Measurements from ENCODE around the gene DNTTIP2. TPM values are rescaled to one million over a fixed set of nuclear protein-coding genes. Genes with fewer than 3 reads are reported as not detected.

Gene DNTTIP2
- polyA plus RNA-seq, 1 donor from 2014 or later, result 43.8 TPM

DNA sequence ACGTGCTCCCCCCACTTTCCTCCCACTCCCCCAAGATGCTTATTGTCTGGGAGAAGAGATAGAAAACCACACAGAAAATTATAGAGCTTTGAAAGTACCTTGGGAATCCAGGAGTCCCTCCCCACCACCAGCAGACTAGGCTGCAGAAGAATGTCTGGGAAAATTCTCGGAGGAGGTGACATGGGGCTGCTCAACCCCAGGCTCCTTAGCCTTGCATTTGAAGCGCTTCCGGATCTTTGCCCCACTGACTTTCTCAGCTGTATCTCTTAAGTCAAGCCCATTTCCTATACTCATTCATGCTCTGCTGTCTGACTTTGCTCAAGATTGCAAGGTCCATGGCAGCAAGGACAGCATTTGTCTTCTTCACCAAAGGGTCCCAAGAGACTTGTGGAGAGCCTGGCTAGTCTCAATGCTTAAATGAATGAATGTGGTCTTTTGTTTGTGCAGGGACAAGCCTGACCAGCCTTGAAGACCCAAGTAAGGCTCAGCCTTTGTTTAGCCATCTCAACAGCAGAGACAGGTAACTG is 38.0 kb downstream of the DNTTIP2 start:
- H3K79me2 ChIP-seq (replicated peaks; ENCODE audit: insufficient read depth, low read length), result no peaks in the 10 kb centered on the region
- TF ChIP-seq POLR2AphosphoS5 (IDR thresholded peaks at IDR 0.05) (no peak), EZH2 (IDR thresholded peaks at IDR 0.05; ENCODE audit: borderline replicate concordance, insufficient read depth, low read length, poor library complexity, severe bottlenecking) (no peak)
- TF ChIP-seq, protein P1, sequence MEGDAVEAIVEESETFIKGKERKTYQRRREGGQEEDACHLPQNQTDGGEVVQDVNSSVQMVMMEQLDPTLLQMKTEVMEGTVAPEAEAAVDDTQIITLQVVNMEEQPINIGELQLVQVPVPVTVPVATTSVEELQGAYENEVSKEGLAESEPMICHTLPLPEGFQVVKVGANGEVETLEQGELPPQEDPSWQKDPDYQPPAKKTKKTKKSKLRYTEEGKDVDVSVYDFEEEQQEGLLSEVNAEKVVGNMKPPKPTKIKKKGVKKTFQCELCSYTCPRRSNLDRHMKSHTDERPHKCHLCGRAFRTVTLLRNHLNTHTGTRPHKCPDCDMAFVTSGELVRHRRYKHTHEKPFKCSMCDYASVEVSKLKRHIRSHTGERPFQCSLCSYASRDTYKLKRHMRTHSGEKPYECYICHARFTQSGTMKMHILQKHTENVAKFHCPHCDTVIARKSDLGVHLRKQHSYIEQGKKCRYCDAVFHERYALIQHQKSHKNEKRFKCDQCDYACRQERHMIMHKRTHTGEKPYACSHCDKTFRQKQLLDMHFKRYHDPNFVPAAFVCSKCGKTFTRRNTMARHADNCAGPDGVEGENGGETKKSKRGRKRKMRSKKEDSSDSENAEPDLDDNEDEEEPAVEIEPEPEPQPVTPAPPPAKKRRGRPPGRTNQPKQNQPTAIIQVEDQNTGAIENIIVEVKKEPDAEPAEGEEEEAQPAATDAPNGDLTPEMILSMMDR (IDR thresholded peaks at IDR 0.05; ENCODE audit: poor library complexity, severe bottlenecking), result no peak
- H3K4me3 ChIP-seq (ENCODE audit: low read length), result no peak overlapping the region
- no peak overlapping the region for H3K4me2 ChIP-seq (ENCODE audit: low read length)
- no peak overlapping the region for H3K27ac ChIP-seq (ENCODE audit: low read length)
- peaks cover 6% of the 10 kb centered on the region for H3K36me3 ChIP-seq (ENCODE audit: insufficient read depth, low read length)
- H3K9ac ChIP-seq (ENCODE audit: low read length), result no peak overlapping the region
- H3K9me2 ChIP-seq (ENCODE audit: insufficient read depth, low read length), result no peaks in the 10 kb centered on the region
- H2AFZ ChIP-seq (ENCODE audit: low read depth, low read length), result no peak overlapping the region
- no peaks in the 10 kb centered on the region for H4K20me1 ChIP-seq (ENCODE audit: insufficient read depth)
- H3K9me3 ChIP-seq (ENCODE audit: low read length), result no peaks in the 10 kb centered on the region
- H3K27me3 ChIP-seq (ENCODE audit: insufficient read depth, low read depth, low read length), result no peaks in the 10 kb centered on the region
- peaks cover 9% of the 10 kb centered on the region for H3F3A ChIP-seq (ENCODE audit: insufficient read depth, low read length, poor library complexity, severe bottlenecking)

DNA sequence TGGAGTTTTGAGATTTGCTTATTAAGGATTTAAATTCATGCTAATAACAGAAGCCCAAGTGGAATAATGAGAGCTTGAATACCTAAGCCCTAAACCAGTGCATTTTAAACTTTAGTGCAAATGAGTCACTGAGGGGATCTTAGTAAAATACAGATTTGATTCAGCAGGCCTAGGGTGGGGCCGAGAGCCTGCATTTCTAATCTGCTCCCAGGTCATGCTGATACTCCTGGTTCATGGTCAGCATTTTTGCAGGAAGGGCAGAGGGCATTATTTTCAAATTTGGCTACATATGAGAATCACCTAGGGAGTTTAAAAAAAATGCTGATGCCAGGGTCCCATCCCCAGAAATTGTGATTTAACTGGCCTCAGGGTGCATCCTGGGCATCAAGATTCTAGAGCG is 39.3 kb downstream of the DNTTIP2 start:
- Histone ChIP-seq H3K9ac (ENCODE audit: low read length) (no peak overlapping the region), H3K79me2 (replicated peaks; ENCODE audit: insufficient read depth, low read length) (no peaks in the 10 kb centered on the region), H3K9me2 (ENCODE audit: insufficient read depth, low read length) (no peaks in the 10 kb centered on the region), H3K27me3 (ENCODE audit: insufficient read depth, low read depth, low read length) (no peaks in the 10 kb centered on the region), H2AFZ (ENCODE audit: low read depth, low read length) (no peak overlapping the region), H3F3A (ENCODE audit: insufficient read depth, low read length, poor library complexity, severe bottlenecking) (no peaks in the 10 kb centered on the region), H3K36me3 (ENCODE audit: insufficient read depth, low read length) (peaks cover 6% of the 10 kb centered on the region), H3K4me3 (ENCODE audit: low read length) (no peak overlapping the region), H3K27ac (ENCODE audit: low read length) (no peak overlapping the region), H3K9me3 (ENCODE audit: low read length) (no peaks in the 10 kb centered on the region), H4K20me1 (ENCODE audit: insufficient read depth) (no peaks in the 10 kb centered on the region), H3K4me2 (ENCODE audit: low read length) (no peak overlapping the region)
- TF ChIP-seq TAF1 (IDR thresholded peaks at IDR 0.05; ENCODE audit: low read depth) (no peak), POLR2AphosphoS5 (IDR thresholded peaks at IDR 0.05) (no peak)

DNA sequence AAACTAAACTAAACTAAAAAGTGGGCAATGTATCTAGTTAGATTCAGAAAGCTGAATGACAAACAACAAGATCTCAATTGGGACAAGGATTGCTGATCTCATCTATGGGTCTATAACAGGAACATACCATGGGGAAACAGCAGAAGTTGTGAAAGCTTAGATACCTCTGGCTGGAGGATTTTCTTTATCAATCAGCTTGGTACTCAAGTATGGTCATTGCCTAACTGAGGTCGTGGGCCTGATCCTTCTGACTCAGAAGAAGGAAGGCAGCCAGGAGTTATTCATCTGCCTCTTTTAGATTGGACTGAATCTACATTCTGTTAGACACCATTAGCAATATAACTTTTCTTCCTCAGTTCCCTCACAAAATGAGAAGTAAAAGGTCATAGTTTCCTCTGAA is 39.7 kb downstream of the DNTTIP2 start:
- Histone ChIP-seq H3K27me3 (ENCODE audit: insufficient read depth, low read depth, low read length) (no peaks in the 10 kb centered on the region), H3F3A (ENCODE audit: insufficient read depth, low read length, poor library complexity, severe bottlenecking) (no peaks in the 10 kb centered on the region), H3K9ac (ENCODE audit: low read length) (no peak overlapping the region), H3K9me3 (ENCODE audit: low read length) (no peaks in the 10 kb centered on the region), H3K79me2 (replicated peaks; ENCODE audit: insufficient read depth, low read length) (no peaks in the 10 kb centered on the region), H4K20me1 (ENCODE audit: insufficient read depth) (no peaks in the 10 kb centered on the region), H3K27ac (ENCODE audit: low read length) (no peak overlapping the region), H2AFZ (ENCODE audit: low read depth, low read length) (no peak overlapping the region), H3K4me3 (ENCODE audit: low read length) (no peak overlapping the region), H3K9me2 (ENCODE audit: insufficient read depth, low read length) (no peaks in the 10 kb centered on the region), H3K4me2 (ENCODE audit: low read length) (no peak overlapping the region), H3K36me3 (ENCODE audit: insufficient read depth, low read length) (peaks cover 6% of the 10 kb centered on the region)
- no peak for TF ChIP-seq EZH2 (IDR thresholded peaks at IDR 0.05; ENCODE audit: borderline replicate concordance, insufficient read depth, low read length, poor library complexity, severe bottlenecking)
- no peak for TF ChIP-seq SMC3 (conservative IDR thresholded peaks at IDR 0.05; ENCODE audit: poor library complexity)
- TF ChIP-seq, protein P1 (IDR thresholded peaks at IDR 0.05; ENCODE audit: poor library complexity, severe bottlenecking), result no peak
- no peak for TF ChIP-seq MXI1 (conservative IDR thresholded peaks at IDR 0.05; ENCODE audit: poor library complexity, severe bottlenecking)
- TF ChIP-seq TAF1 (IDR thresholded peaks at IDR 0.05; ENCODE audit: low read depth), result no peak
- TF ChIP-seq RAD21 (conservative IDR thresholded peaks at IDR 0.05), result no peak
- TF ChIP-seq, protein P2, sequence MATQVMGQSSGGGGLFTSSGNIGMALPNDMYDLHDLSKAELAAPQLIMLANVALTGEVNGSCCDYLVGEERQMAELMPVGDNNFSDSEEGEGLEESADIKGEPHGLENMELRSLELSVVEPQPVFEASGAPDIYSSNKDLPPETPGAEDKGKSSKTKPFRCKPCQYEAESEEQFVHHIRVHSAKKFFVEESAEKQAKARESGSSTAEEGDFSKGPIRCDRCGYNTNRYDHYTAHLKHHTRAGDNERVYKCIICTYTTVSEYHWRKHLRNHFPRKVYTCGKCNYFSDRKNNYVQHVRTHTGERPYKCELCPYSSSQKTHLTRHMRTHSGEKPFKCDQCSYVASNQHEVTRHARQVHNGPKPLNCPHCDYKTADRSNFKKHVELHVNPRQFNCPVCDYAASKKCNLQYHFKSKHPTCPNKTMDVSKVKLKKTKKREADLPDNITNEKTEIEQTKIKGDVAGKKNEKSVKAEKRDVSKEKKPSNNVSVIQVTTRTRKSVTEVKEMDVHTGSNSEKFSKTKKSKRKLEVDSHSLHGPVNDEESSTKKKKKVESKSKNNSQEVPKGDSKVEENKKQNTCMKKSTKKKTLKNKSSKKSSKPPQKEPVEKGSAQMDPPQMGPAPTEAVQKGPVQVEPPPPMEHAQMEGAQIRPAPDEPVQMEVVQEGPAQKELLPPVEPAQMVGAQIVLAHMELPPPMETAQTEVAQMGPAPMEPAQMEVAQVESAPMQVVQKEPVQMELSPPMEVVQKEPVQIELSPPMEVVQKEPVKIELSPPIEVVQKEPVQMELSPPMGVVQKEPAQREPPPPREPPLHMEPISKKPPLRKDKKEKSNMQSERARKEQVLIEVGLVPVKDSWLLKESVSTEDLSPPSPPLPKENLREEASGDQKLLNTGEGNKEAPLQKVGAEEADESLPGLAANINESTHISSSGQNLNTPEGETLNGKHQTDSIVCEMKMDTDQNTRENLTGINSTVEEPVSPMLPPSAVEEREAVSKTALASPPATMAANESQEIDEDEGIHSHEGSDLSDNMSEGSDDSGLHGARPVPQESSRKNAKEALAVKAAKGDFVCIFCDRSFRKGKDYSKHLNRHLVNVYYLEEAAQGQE (IDR thresholded peaks at IDR 0.05; ENCODE audit: borderline replicate concordance), result no peak
- TF ChIP-seq POLR2AphosphoS5 (IDR thresholded peaks at IDR 0.05), result no peak
- TF ChIP-seq EP300 (conservative IDR thresholded peaks at IDR 0.05; ENCODE audit: poor library complexity, severe bottlenecking), result no peak

Measured in neural cell (in vitro differentiated cells).